BJ (cell line): ENCODE data around the gene ZC3H12D. TPM values are rescaled to one million over a fixed set of nuclear protein-coding genes. Genes with fewer than 3 reads are reported as not detected.

Source experiments
- CTCF ChIA-PET: fragments of 350-600 bp; formaldehyde crosslinking; extraction: SDS; loops from one replicate; lab custom pipeline; 2021; ENCODE audit warnings: antibody characterized with exemption, inconsistent platforms; lab: Yijun Ruan, JAX
- POLR2A ChIA-PET: fragments of 300-600 bp; sonication (Branson Sonifier 250); formaldehyde crosslinking; extraction: SDS; loops from one replicate; lab custom pipeline; 2021; ENCODE audit warnings: antibody characterized with exemption; lab: Charles Lee
- DNase-seq: peaks from one replicate; pipeline ENCODE4 v3.0.0-alpha.2; 2011; ENCODE audit warnings: low read depth
- H3K27me3 ChIP-seq: 2 replicates; pipeline ENCODE4 v1.6.0; 2011; ENCODE audit warnings: low read length; ENCODE audit not compliant: control insufficient read depth, insufficient read depth
- H3K36me3 ChIP-seq: 2 replicates; pipeline ENCODE4 v1.5.1; 2011; ENCODE audit warnings: low read length; ENCODE audit not compliant: control insufficient read depth, insufficient read depth
- H3K4me3 ChIP-seq: 2 replicates; pipeline ENCODE4 v1.5.1; 2011; ENCODE audit warnings: low read depth, mild to moderate bottlenecking, control low read depth, low read length
- CTCF ChIP-seq: IDR thresholded peaks from 2 replicates; pipeline ENCODE4 v1.5.1; 2011; ENCODE audit warnings: low read depth, mild to moderate bottlenecking, control low read depth, inconsistent platforms, low read length, moderate library complexity; ENCODE audit not compliant: insufficient read depth
- polyA plus RNA-seq: library from polyadenylated mRNA; depleted of rRNA; stranded (reverse); fragments of >200 nt; gene quantifications from 2 replicates; pipeline ENCODE4 v1.2.3, GENCODE V29; 2011

ZC3H12D gene
- polyA plus RNA-seq, 1 experiment: 0.04 TPM

GRCh38 chr6:149483849-149484655, 762 bp downstream of the ZC3H12D start:
- no peak for DNase-seq
- TF ChIP-seq CTCF: no peak
- ChIA-PET CTCF (no interaction called here), POLR2A (no interaction called here)
- Histone ChIP-seq H3K4me3 (no peak overlapping the region), H3K27me3 (no peaks in the 10 kb centered on the region), H3K36me3 (no peaks in the 10 kb centered on the region)

- no peak for TF ChIP-seq CTCF
- DNase-seq: no peak
- Histone ChIP-seq H3K4me3 (no peak overlapping the region), H3K27me3 (no peaks in the 10 kb centered on the region), H3K36me3 (no peaks in the 10 kb centered on the region)
- POLR2A ChIA-PET: no interaction called here
- CTCF ChIA-PET: interaction anchor here (0.8 kb wide), 1 partner anchor 40 kb away, joined by 3 read pairs; no protein-coding TSS in a partner anchor
Observed at GRCh38 chr6:149483334-149483725, 1.5 kb downstream of the ZC3H12D start.

- CTCF ChIA-PET: interaction anchor here (0.8 kb wide), 1 partner anchor 40 kb away, joined by 3 read pairs; no protein-coding TSS in a partner anchor
- TF ChIP-seq CTCF: no peak
- POLR2A ChIA-PET: no interaction called here
- DNase-seq: no peak
- Histone ChIP-seq H3K36me3 (no peaks in the 10 kb centered on the region), H3K4me3 (no peak overlapping the region), H3K27me3 (no peaks in the 10 kb centered on the region)
Observed at GRCh38 chr6:149482545-149483333, 2.1 kb downstream of the ZC3H12D start.

GRCh38 chr6:149480502-149481280, 4.1 kb downstream of the ZC3H12D start:
- no peaks in the 10 kb centered on the region for H3K27me3 ChIP-seq
- CTCF ChIA-PET: interaction anchor here (1.7 kb wide), 1 partner anchor 16 kb away, joined by 4 read pairs; no protein-coding TSS in a partner anchor
- POLR2A ChIA-PET: no interaction called here
- no peak for DNase-seq
- H3K4me3 ChIP-seq: no peak overlapping the region
- no peak for TF ChIP-seq CTCF
- no peaks in the 10 kb centered on the region for H3K36me3 ChIP-seq
